Neuronal stem cell (in vitro differentiated cells): Measurements from ENCODE around the gene MKNK1.

Experiments used
- DNase-seq: peaks from one replicate; pipeline ENCODE4 v3.0.0-alpha.2; 2013; ENCODE audit warnings: low spot score
- H2AFZ ChIP-seq: one replicate; pipeline ENCODE4 v1.6.1; 2013; ENCODE audit warnings: mild to moderate bottlenecking, low read length, inconsistent platforms
- H2AK5ac ChIP-seq: 2 replicates; pipeline ENCODE4 v1.6.1; 2013; ENCODE audit warnings: low read depth, mild to moderate bottlenecking, inconsistent platforms, low read length, moderate library complexity, mixed read lengths
- H2BK120ac ChIP-seq: 2 replicates; pipeline ENCODE4 v1.6.1; 2013; ENCODE audit warnings: low read depth, mild to moderate bottlenecking, inconsistent platforms, low read length, moderate library complexity, mixed read lengths
- H2BK12ac ChIP-seq: one replicate; pipeline ENCODE4 v1.6.1; 2013; ENCODE audit warnings: low read length, inconsistent platforms
- H2BK15ac ChIP-seq: 2 replicates; pipeline ENCODE4 v1.6.1; 2013; ENCODE audit warnings: mild to moderate bottlenecking, low read length, inconsistent platforms, mixed read lengths
- H2BK5ac ChIP-seq: one replicate; pipeline ENCODE4 v1.6.1; 2013; ENCODE audit warnings: inconsistent platforms, mild to moderate bottlenecking, low read length, moderate library complexity
- H3K14ac ChIP-seq: one replicate; pipeline ENCODE4 v1.6.1; 2013; ENCODE audit warnings: low read length, inconsistent platforms
- H3K18ac ChIP-seq: 2 replicates; pipeline ENCODE4 v1.6.1; 2013; ENCODE audit warnings: low read length, inconsistent platforms
- H3K23ac ChIP-seq: 2 replicates; pipeline ENCODE4 v1.6.1; 2013; ENCODE audit warnings: low read depth, mild to moderate bottlenecking, mixed read lengths, low read length, inconsistent platforms; ENCODE audit not compliant: poor library complexity
- H3K27ac ChIP-seq: replicated peaks from 3 replicates; pipeline ENCODE4 v1.5.1; 2013; ENCODE audit warnings: low read length, inconsistent platforms
- H3K27me3 ChIP-seq, 3 experiments: 2 replicates each; pipeline ENCODE4 v1.6.1; 2013; ENCODE audit warnings: low read length in 3 of 3, mild to moderate bottlenecking in 2 of 3, inconsistent platforms in 1 of 3, low read depth in 1 of 3, mixed read lengths in 1 of 3, moderate library complexity in 1 of 3; ENCODE audit not compliant: control insufficient read depth in 3 of 3, insufficient read depth in 3 of 3
- H3K36me3 ChIP-seq, 2 donors: replicated peaks in 1 of 2; 2 replicates each; pipeline ENCODE4 v1.6.1; 2013; ENCODE audit warnings: low read length in 2 of 2; ENCODE audit not compliant: control insufficient read depth in 2 of 2, insufficient read depth in 2 of 2
- H3K4ac ChIP-seq: 2 replicates; pipeline ENCODE4 v1.6.1; 2013; ENCODE audit warnings: inconsistent platforms, mild to moderate bottlenecking, low read length, moderate library complexity
- H3K4me1 ChIP-seq, 2 donors: 1 replicate in 1 of 2; 2 replicates in 1 of 2; pipeline ENCODE4 v1.6.1; 2013; ENCODE audit warnings: low read length in 2 of 2, low read depth in 1 of 2; ENCODE audit not compliant: control insufficient read depth in 2 of 2, insufficient read depth in 1 of 2
- H3K4me2 ChIP-seq: one replicate; pipeline ENCODE4 v1.6.1; 2013; ENCODE audit warnings: mild to moderate bottlenecking, low read length, inconsistent platforms; ENCODE audit not compliant: insufficient read depth, poor library complexity, severe bottlenecking
- H3K4me3 ChIP-seq, 2 donors: 2 replicates each; pipeline ENCODE4 v1.5.1; 2013; ENCODE audit warnings: low read length in 2 of 2, mild to moderate bottlenecking in 2 of 2, inconsistent platforms in 1 of 2, moderate library complexity in 1 of 2
- H3K79me1 ChIP-seq: one replicate; pipeline ENCODE4 v1.6.1; 2013; ENCODE audit warnings: low read depth, mild to moderate bottlenecking, inconsistent platforms, low read length, moderate library complexity
- H3K9ac ChIP-seq: one replicate; pipeline ENCODE4 v1.6.1; 2013; ENCODE audit warnings: mild to moderate bottlenecking, low read depth, low read length, inconsistent platforms; ENCODE audit not compliant: poor library complexity
- H3K9me3 ChIP-seq, 2 donors: replicated peaks in 1 of 2; 2 replicates each; pipeline versions ENCODE3 to v1.6.1; 2013; ENCODE audit warnings: low read length in 2 of 2, mild to moderate bottlenecking in 2 of 2, inconsistent platforms in 1 of 2, low read depth in 1 of 2, mixed read lengths in 1 of 2, moderate library complexity in 1 of 2; ENCODE audit not compliant: control insufficient read depth in 2 of 2, insufficient read depth in 1 of 2
- H4K8ac ChIP-seq: one replicate; pipeline ENCODE4 v1.6.1; 2013; ENCODE audit warnings: low read depth, mild to moderate bottlenecking, inconsistent platforms, low read length, moderate library complexity
- H4K91ac ChIP-seq: one replicate; pipeline ENCODE4 v1.6.1; 2013; ENCODE audit warnings: low read length, low read depth, mild to moderate bottlenecking, inconsistent platforms; ENCODE audit not compliant: poor library complexity
- WGBS, 2 donors: extraction: QIAGEN DNeasy Blood & Tissue Kit; methylation state at CpG; one replicate each; pipeline ENCODE4 v1.1.7; 2013; ENCODE audit warnings: missing lambda C conversion rate in 2 of 2, mixed read lengths in 1 of 2; ENCODE audit not compliant: insufficient read length in 2 of 2, insufficient replicate concordance in 1 of 2; ENCODE audit errors: extremely low coverage in 2 of 2; 5-methylcytosine and 5-hydroxymethylcytosine counted together

Gene MKNK1

DNA sequence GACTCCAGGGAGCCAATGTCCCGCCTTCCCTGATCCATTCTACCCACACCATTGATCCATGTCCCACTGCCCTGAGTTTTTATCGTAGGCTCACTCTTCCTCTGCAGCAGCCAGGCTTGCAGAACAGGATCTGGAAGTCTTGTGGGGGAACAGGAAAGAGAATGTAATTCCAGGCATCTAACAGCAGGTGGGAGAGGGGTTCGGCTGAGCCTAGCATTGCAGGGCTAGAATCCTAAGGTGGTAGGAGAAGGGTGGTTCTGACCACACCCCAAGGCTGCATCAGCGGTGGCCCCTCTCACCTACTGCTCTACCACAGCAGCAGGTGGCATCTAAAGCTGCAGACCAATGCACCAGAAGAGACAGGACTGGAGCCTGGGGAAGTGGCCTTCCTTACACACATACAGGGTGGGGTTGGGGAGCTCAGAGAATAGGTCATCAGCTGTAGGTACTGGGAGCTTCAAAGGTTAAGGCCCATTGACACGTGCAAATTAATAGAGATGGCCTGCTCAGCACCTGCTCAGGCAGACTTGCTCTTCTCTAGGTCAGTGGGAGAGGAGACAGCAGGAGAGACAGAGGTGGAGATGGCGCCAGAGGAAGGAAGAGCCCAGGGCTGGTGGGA is 73.2 kb downstream of the MKNK1 start:
- no peak overlapping the region for H3K4me2 ChIP-seq
- H3K9me3 ChIP-seq = peaks cover 2 to 6% of the 10 kb centered on the region in 2 donors
- no peaks in the 10 kb centered on the region for H3K79me1 ChIP-seq
- H3K36me3 ChIP-seq = no peaks in the 10 kb centered on the region
- H2AK5ac ChIP-seq = peak overlapping the region; percentile 61
- H3K27ac ChIP-seq = no peak overlapping the region
- no peak overlapping the region for H2BK5ac ChIP-seq
- H3K14ac ChIP-seq = no peak overlapping the region
- H3K4me1 ChIP-seq = peaks cover 0 to 9% of the 10 kb centered on the region in 2 donors
- no peak overlapping the region for H3K18ac ChIP-seq
- H3K4me3 ChIP-seq = no peak overlapping the region
- H2BK12ac ChIP-seq = no peak overlapping the region
- H2BK15ac ChIP-seq = no peak overlapping the region
- H3K23ac ChIP-seq = no peak overlapping the region
- H3K9ac ChIP-seq = no peak overlapping the region
- H4K91ac ChIP-seq = no peak overlapping the region
- no CpG with 5 or more reads among the region's 6 CpGs for WGBS, 2 donors
- no peak overlapping the region for H4K8ac ChIP-seq
- H2BK120ac ChIP-seq = no peak overlapping the region
- H3K4ac ChIP-seq = no peak overlapping the region
- no peak for DNase-seq
- H3K27me3 ChIP-seq = peaks cover 4 to 97% (median 75%) of the 10 kb centered on the region in 3 experiments
- H2AFZ ChIP-seq = no peak overlapping the region

DNA sequence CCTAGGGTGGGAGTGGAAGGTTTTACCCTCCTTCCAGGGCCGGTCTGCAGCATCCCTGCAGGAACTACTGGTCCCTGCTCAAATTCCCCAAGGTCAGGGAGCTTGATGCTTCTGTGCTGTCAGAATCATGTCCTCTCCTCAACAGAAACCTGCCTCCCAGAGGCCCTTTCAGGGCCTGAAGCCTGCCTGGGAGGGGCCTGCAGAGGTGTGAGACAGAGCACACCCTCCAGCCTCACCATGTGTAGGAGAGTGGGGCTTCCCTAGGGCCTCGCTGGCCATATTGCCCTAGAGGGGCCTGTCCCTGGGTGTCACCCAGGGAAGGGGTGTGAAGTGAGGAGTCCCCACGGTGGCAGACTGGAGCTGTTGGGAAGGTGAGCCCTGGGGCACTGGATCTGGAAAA is 73.8 kb downstream of the MKNK1 start:
- Histone ChIP-seq H3K27ac (no peak overlapping the region), H3K9me3 (peaks cover 1 to 3% of the 10 kb centered on the region in 2 donors), H2BK12ac (no peak overlapping the region), H2BK15ac (no peak overlapping the region), H3K14ac (no peak overlapping the region), H4K91ac (no peak overlapping the region), H3K18ac (no peak overlapping the region), H3K4me2 (no peak overlapping the region), H3K36me3 (no peaks in the 10 kb centered on the region), H3K4me3 (no peak overlapping the region), H3K9ac (no peak overlapping the region), H2AK5ac (no peak overlapping the region), H2BK5ac (no peak overlapping the region), H3K79me1 (no peaks in the 10 kb centered on the region), H3K23ac (no peak overlapping the region), H2BK120ac (no peak overlapping the region), H3K4ac (no peak overlapping the region), H4K8ac (no peak overlapping the region), H2AFZ (no peak overlapping the region), H3K27me3 (peaks cover 8 to 97% (median 80%) of the 10 kb centered on the region in 3 experiments), H3K4me1 (peaks cover 0 to 15% of the 10 kb centered on the region in 2 donors)
- DNase-seq = no peak
- WGBS, 2 donors = no CpG with 5 or more reads among the region's 3 CpGs

DNA sequence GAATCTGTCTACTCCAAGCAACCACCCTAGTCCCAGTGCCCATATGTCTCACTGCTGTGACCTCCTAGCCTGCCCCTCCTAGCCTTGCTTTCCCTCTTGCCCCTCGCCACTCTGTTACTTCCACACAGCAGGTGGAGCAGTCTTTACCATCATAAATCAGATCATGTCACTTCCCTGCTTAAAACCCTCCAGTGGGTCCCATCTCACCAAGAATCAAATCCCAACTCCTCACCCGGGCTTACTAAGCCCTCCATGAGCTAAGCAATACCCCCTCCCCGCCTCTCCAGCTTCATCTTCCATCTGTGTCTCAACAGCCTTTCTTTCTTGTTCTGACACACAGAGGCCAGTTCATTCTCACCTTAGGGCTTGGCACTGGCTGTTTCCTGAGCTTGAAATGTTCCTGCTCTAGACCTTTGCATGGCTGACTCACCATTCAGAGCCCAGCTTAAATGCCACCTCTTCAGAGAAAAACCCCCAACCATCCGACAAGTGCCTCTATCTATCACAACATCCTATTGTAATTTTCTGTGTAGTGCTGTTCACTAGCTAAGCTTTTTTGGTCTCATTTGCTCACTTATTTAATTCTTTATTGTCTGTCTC is 74.9 kb downstream of the MKNK1 start:
- Histone ChIP-seq H2BK5ac (peak overlapping the region; percentile 26), H3K27me3 (peaks cover 8 to 97% (median 83%) of the 10 kb centered on the region in 3 experiments), H2AK5ac (peak overlapping the region; percentile 21), H4K8ac (no peak overlapping the region), H3K36me3 (no peaks in the 10 kb centered on the region), H3K9ac (no peak overlapping the region), H2BK12ac (no peak overlapping the region), H3K4me2 (no peak overlapping the region), H3K79me1 (no peaks in the 10 kb centered on the region), H3K18ac (no peak overlapping the region), H3K4me3 (no peak overlapping the region), H3K4me1 (peaks cover 0 to 23% of the 10 kb centered on the region in 2 donors), H3K14ac (no peak overlapping the region), H3K9me3 (no peaks in the 10 kb centered on the region), H2BK15ac (no peak overlapping the region), H4K91ac (no peak overlapping the region), H3K23ac (no peak overlapping the region), H2BK120ac (no peak overlapping the region), H3K4ac (no peak overlapping the region), H3K27ac (no peak overlapping the region), H2AFZ (no peak overlapping the region)
- no peak for DNase-seq
- no CpG with 5 or more reads among the region's 4 CpGs for WGBS, 2 donors

DNA sequence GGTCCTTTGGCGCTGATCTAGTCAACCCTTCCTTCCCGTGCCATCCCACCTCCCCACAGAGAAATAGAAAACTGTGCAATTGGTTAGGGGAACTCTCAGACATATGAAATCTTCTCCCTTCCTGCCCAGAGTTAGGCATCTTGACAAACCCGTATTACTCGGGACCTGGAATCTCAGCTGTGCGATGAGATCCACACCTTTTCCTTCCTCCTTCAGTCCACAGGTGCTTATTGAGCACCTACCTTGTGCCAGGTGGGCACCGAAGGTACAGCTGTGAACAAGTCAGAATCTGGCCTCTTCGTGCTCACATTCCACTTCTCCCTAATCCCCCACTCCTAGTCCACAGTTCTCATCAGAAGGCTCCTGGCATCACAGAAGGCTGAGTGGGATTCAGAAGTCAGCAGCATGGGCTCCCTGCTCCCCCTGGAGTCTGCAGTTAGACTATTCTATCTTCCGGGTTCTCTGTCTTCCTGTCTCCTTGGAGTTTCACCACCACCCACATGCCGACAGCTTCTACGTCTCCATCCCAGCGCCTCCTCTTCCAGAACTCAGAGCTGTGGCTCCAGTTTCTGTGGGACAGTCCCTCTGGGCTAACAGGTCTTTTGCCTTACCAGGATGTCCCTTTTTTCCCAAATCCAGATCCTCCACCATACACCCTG is 75.6 kb downstream of the MKNK1 start:
- H3K14ac ChIP-seq = no peak overlapping the region
- H3K79me1 ChIP-seq = no peaks in the 10 kb centered on the region
- H2BK120ac ChIP-seq = no peak overlapping the region
- no peak overlapping the region for H3K4ac ChIP-seq
- no peak overlapping the region for H2BK12ac ChIP-seq
- H2BK15ac ChIP-seq = no peak overlapping the region
- no peak for DNase-seq
- no peak overlapping the region for H3K4me3 ChIP-seq
- H3K9ac ChIP-seq = no peak overlapping the region
- no peak overlapping the region for H3K18ac ChIP-seq
- H3K23ac ChIP-seq = no peak overlapping the region
- H3K27ac ChIP-seq = no peak overlapping the region
- peaks cover 7 to 97% (median 81%) of the 10 kb centered on the region in 3 experiments for H3K27me3 ChIP-seq
- no peak overlapping the region for H4K8ac ChIP-seq
- no peak overlapping the region for H3K4me2 ChIP-seq
- WGBS, 2 donors = no CpG with 5 or more reads among the region's 11 CpGs
- H2AK5ac ChIP-seq = no peak overlapping the region
- H2AFZ ChIP-seq = no peak overlapping the region
- H3K4me1 ChIP-seq = peaks cover 0 to 22% of the 10 kb centered on the region in 2 donors
- no peak overlapping the region for H4K91ac ChIP-seq
- H2BK5ac ChIP-seq = peak overlapping the region; percentile 26
- H3K36me3 ChIP-seq = no peaks in the 10 kb centered on the region
- no peaks in the 10 kb centered on the region for H3K9me3 ChIP-seq
